H9 (cell line): ENCODE results near the gene CEACAM16. TPM values are rescaled to one million over a fixed set of nuclear protein-coding genes. Genes with fewer than 3 reads are reported as not detected.

Experiments
- DNase-seq: peaks from one replicate; pipeline ENCODE4 v3.0.0-alpha.2; 2017
- H2AFZ ChIP-seq: one replicate; pipeline ENCODE4 v1.6.1; 2013; ENCODE audit warnings: mild to moderate bottlenecking, low read length, control low read depth, moderate library complexity
- H2AK5ac ChIP-seq: 2 replicates; pipeline ENCODE4 v1.6.1; 2013; ENCODE audit warnings: low read length, control low read depth, mixed read lengths; ENCODE audit not compliant: insufficient read length
- H2BK120ac ChIP-seq: one replicate; pipeline ENCODE4 v1.6.1; 2013; ENCODE audit warnings: low read depth, mild to moderate bottlenecking, low read length, control low read depth, inconsistent platforms; ENCODE audit not compliant: poor library complexity, severe bottlenecking
- H2BK12ac ChIP-seq: 2 replicates; pipeline ENCODE4 v1.6.1; 2013; ENCODE audit warnings: low read length, control low read depth, mixed read lengths, low read depth; ENCODE audit not compliant: insufficient read length
- H2BK15ac ChIP-seq: 2 replicates; pipeline ENCODE4 v1.6.1; 2013; ENCODE audit warnings: low read depth, low read length, control low read depth
- H2BK20ac ChIP-seq: one replicate; pipeline ENCODE4 v1.6.1; 2013; ENCODE audit warnings: low read depth, mild to moderate bottlenecking, low read length, control low read depth, inconsistent platforms; ENCODE audit not compliant: poor library complexity, severe bottlenecking
- H2BK5ac ChIP-seq: 2 replicates; pipeline ENCODE4 v1.6.1; 2013; ENCODE audit warnings: low read length, control low read depth, mixed read lengths; ENCODE audit not compliant: insufficient read length
- H3K14ac ChIP-seq: 2 replicates; pipeline ENCODE4 v1.6.1; 2013; ENCODE audit warnings: low read length, control low read depth; ENCODE audit not compliant: insufficient read depth
- H3K18ac ChIP-seq: 2 replicates; pipeline ENCODE4 v1.6.1; 2013; ENCODE audit warnings: low read depth, mild to moderate bottlenecking, mixed read lengths, low read length, control low read depth; ENCODE audit not compliant: insufficient read length
- H3K23ac ChIP-seq: 2 replicates; pipeline ENCODE4 v1.6.1; 2013; ENCODE audit warnings: low read length, control low read depth, mixed read lengths, low read depth; ENCODE audit not compliant: insufficient read length
- H3K23me2 ChIP-seq: 2 replicates; pipeline ENCODE4 v1.6.1; 2013; ENCODE audit warnings: low read depth, mild to moderate bottlenecking, mixed read lengths, low read length, control low read depth; ENCODE audit not compliant: insufficient read length, poor library complexity, severe bottlenecking
- H3K27ac ChIP-seq: 2 replicates; pipeline ENCODE4 v1.5.1; 2013; ENCODE audit warnings: low read length, control low read depth, mixed read lengths, low read depth; ENCODE audit not compliant: insufficient read length
- H3K27me3 ChIP-seq: 2 replicates; pipeline ENCODE4 v1.6.1; 2013; ENCODE audit warnings: low read length, control low read depth, inconsistent platforms; ENCODE audit not compliant: insufficient read depth
- H3K4ac ChIP-seq: 2 replicates; pipeline ENCODE4 v1.6.1; 2013; ENCODE audit warnings: low read depth, mild to moderate bottlenecking, control low read depth, inconsistent platforms, low read length, moderate library complexity
- H3K4me1 ChIP-seq: 2 replicates; pipeline ENCODE4 v1.6.1; 2013; ENCODE audit warnings: low read length, control low read depth, inconsistent platforms; ENCODE audit not compliant: insufficient read depth
- H3K4me2 ChIP-seq: 2 replicates; pipeline ENCODE4 v1.6.1; 2013; ENCODE audit warnings: low read length, control low read depth, mixed read lengths; ENCODE audit not compliant: insufficient read length, insufficient read depth
- H3K56ac ChIP-seq: 2 replicates; pipeline ENCODE4 v1.6.1; 2013; ENCODE audit warnings: low read depth, mild to moderate bottlenecking, mixed read lengths, low read length, control low read depth; ENCODE audit not compliant: insufficient read length
- H3K79me1 ChIP-seq: 2 replicates; pipeline ENCODE4 v1.6.1; 2013; ENCODE audit warnings: low read depth, mild to moderate bottlenecking, moderate library complexity, low read length, control low read depth, inconsistent platforms; ENCODE audit not compliant: insufficient read depth, poor library complexity, severe bottlenecking
- H3K79me2 ChIP-seq: 2 replicates; pipeline ENCODE4 v1.6.1; 2013; ENCODE audit warnings: low read length, control low read depth, inconsistent platforms; ENCODE audit not compliant: insufficient read depth
- H3K9ac ChIP-seq: 2 replicates; pipeline ENCODE4 v1.6.1; 2013; ENCODE audit warnings: low read length, control low read depth, mixed read lengths; ENCODE audit not compliant: insufficient read length; ENCODE audit errors: extremely low read depth
- H3K9me3 ChIP-seq: one replicate; pipeline ENCODE4 v1.6.1; 2013; ENCODE audit warnings: low read depth, low read length, inconsistent platforms; ENCODE audit not compliant: control insufficient read depth
- H3T11ph ChIP-seq: one replicate; pipeline ENCODE4 v1.6.1; 2013; ENCODE audit warnings: mild to moderate bottlenecking, low read length, control low read depth, inconsistent platforms
- H4K20me1 ChIP-seq: one replicate; pipeline ENCODE4 v1.6.1; 2013; ENCODE audit not compliant: control insufficient read depth, insufficient read length, insufficient read depth
- H4K5ac ChIP-seq: 2 replicates; pipeline ENCODE4 v1.6.1; 2013; ENCODE audit warnings: low read depth, mild to moderate bottlenecking, mixed read lengths, low read length, control low read depth; ENCODE audit not compliant: insufficient read length
- H4K8ac ChIP-seq: replicated peaks from 2 replicates; pipeline ENCODE4 v1.6.1; 2013; ENCODE audit warnings: low read length, control low read depth, mixed read lengths, low read depth; ENCODE audit not compliant: insufficient read length
- H4K91ac ChIP-seq: 2 replicates; pipeline ENCODE4 v1.6.1; 2013; ENCODE audit warnings: low read depth, mild to moderate bottlenecking, moderate library complexity, mixed read lengths, low read length, control low read depth; ENCODE audit not compliant: insufficient read length
- H3K27ac Mint-ChIP-seq, 3 experiments: 2 replicates in 2 of 3; 3 replicates in 1 of 3; pipeline ENCODE4 v1.8.0; 2020 to 2021; ENCODE audit warnings: mixed read lengths in 3 of 3, mild to moderate bottlenecking in 1 of 3, moderate library complexity in 1 of 3
- H3K27me3 Mint-ChIP-seq: 2 replicates; pipeline ENCODE4 v1.8.0; 2021; ENCODE audit warnings: low read depth, mild to moderate bottlenecking, moderate library complexity, mixed read lengths
- H3K36me3 Mint-ChIP-seq, 3 experiments: 2 replicates in 2 of 3; 3 replicates in 1 of 3; pipeline ENCODE4 v1.8.0; 2020 to 2021; ENCODE audit warnings: low read depth in 3 of 3, mixed read lengths in 3 of 3; ENCODE audit not compliant: insufficient read depth in 1 of 3
- H3K4me1 Mint-ChIP-seq, 2 experiments: 2 replicates each; pipeline ENCODE4 v1.8.0; 2020; ENCODE audit warnings: mixed read lengths in 2 of 2
- H3K4me3 Mint-ChIP-seq, 2 experiments: 2 replicates in 1 of 2; 3 replicates in 1 of 2; pipeline ENCODE4 v1.8.0; 2020 to 2021; ENCODE audit warnings: mild to moderate bottlenecking in 2 of 2, mixed read lengths in 2 of 2, moderate library complexity in 1 of 2
- H3K9me3 Mint-ChIP-seq, 2 experiments: 2 replicates in 1 of 2; 3 replicates in 1 of 2; pipeline ENCODE4 v1.8.0; 2020; ENCODE audit warnings: mild to moderate bottlenecking in 2 of 2, mixed read lengths in 2 of 2, moderate library complexity in 1 of 2
- WGBS: extraction: QIAGEN DNeasy Blood & Tissue Kit; methylation state at CpG from one replicate; pipeline ENCODE4 v1.1.7; 2013; ENCODE audit warnings: missing lambda C conversion rate, low lambda C conversion rate, mixed read lengths; ENCODE audit not compliant: insufficient read length; ENCODE audit errors: extremely low coverage; 5-methylcytosine and 5-hydroxymethylcytosine counted together
- total RNA-seq: library from RNA; stranded (reverse); gene quantifications from 2 replicates; pipeline ENCODE4 v1.2.1, GENCODE V29; 2021
- TF ChIP-seq, protein P1 (sequence below): fragments of 200-600 bp; sonication (generic); conservative IDR thresholded peaks from 3 replicates; pipeline ENCODE4 v1.8.0; 2021; ENCODE audit warnings: antibody characterized with exemption, mild to moderate bottlenecking

The CEACAM16 gene
- total RNA-seq, 1 experiment from 2014 or later: not detected

- no peak overlapping the region for H4K5ac ChIP-seq
- no peak overlapping the region for H2AK5ac ChIP-seq
- H2AFZ ChIP-seq: no peak overlapping the region
- no peak overlapping the region for H3K18ac ChIP-seq
- H3K36me3 Mint-ChIP-seq: no peaks in the 10 kb centered on the region
- no peak overlapping the region for H2BK15ac ChIP-seq
- no peak overlapping the region for H3K14ac ChIP-seq
- peaks cover 15 to 18% of the 10 kb centered on the region in 2 experiments for H3K4me1 Mint-ChIP-seq
- no peaks in the 10 kb centered on the region for H3K23me2 ChIP-seq
- no peak overlapping the region for H3K4ac ChIP-seq
- no peak overlapping the region for H3T11ph ChIP-seq
- H3K4me2 ChIP-seq: no peak overlapping the region
- no peaks in the 10 kb centered on the region for H3K79me1 ChIP-seq
- H2BK12ac ChIP-seq: no peak overlapping the region
- peaks cover 11% of the 10 kb centered on the region for H3K27me3 Mint-ChIP-seq
- no peaks in the 10 kb centered on the region for H3K9me3 Mint-ChIP-seq
- no peak overlapping the region for H2BK5ac ChIP-seq
- H3K79me2 ChIP-seq: no peaks in the 10 kb centered on the region
- H3K27ac Mint-ChIP-seq: peak overlapping the region; percentile 4 to 48 (median 47); a peak in 4 of 7 replicates
- H3K9ac ChIP-seq: no peak overlapping the region
- TF ChIP-seq, protein P1, sequence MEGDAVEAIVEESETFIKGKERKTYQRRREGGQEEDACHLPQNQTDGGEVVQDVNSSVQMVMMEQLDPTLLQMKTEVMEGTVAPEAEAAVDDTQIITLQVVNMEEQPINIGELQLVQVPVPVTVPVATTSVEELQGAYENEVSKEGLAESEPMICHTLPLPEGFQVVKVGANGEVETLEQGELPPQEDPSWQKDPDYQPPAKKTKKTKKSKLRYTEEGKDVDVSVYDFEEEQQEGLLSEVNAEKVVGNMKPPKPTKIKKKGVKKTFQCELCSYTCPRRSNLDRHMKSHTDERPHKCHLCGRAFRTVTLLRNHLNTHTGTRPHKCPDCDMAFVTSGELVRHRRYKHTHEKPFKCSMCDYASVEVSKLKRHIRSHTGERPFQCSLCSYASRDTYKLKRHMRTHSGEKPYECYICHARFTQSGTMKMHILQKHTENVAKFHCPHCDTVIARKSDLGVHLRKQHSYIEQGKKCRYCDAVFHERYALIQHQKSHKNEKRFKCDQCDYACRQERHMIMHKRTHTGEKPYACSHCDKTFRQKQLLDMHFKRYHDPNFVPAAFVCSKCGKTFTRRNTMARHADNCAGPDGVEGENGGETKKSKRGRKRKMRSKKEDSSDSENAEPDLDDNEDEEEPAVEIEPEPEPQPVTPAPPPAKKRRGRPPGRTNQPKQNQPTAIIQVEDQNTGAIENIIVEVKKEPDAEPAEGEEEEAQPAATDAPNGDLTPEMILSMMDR: no peak
- no peak overlapping the region for H3K23ac ChIP-seq
- DNase-seq: peak; percentile 51
- no peaks in the 10 kb centered on the region for H4K20me1 ChIP-seq
- peaks cover 2% of the 10 kb centered on the region; the same call in 1 of the 2 replicates for H3K4me1 ChIP-seq
- no peaks in the 10 kb centered on the region for H3K27me3 ChIP-seq
- no peak overlapping the region for H3K27ac ChIP-seq
- no peak overlapping the region for H2BK120ac ChIP-seq
- WGBS: no CpG with 5 or more reads among the region's 25 CpGs
- H3K4me3 Mint-ChIP-seq: no peak overlapping the region
- H3K9me3 ChIP-seq: no peaks in the 10 kb centered on the region
- no peak overlapping the region for H4K91ac ChIP-seq
- H2BK20ac ChIP-seq: no peak overlapping the region
- no peak overlapping the region for H4K8ac ChIP-seq
- H3K56ac ChIP-seq: no peak overlapping the region
Measured at GRCh38 chr19:44684892-44685863, 13.8 kb upstream of the CEACAM16 start.
